H1 (cell line): Measurements from ENCODE around the gene TMEM130. TPM values are rescaled to one million over a fixed set of nuclear protein-coding genes. Genes with fewer than 3 reads are reported as not detected.

Experiments used
- CHD1 ChIP-seq: IDR thresholded peaks from 2 replicates; pipeline ENCODE4 v1.6.1; 2012; ENCODE audit warnings: low read depth, low read length, improper control_type of control experiment
- EGR1 ChIP-seq: IDR thresholded peaks from 2 replicates; pipeline ENCODE4 v1.6.1; 2011; ENCODE audit warnings: low read depth, low read length, borderline replicate concordance
- EP300 ChIP-seq, 2 experiments: IDR thresholded peaks; 1 replicate in 1 of 2; 2 replicates in 1 of 2; pipeline ENCODE4 v1.6.1; 2011 to 2012; ENCODE audit warnings: low read depth in 2 of 2, low read length in 2 of 2, mild to moderate bottlenecking in 2 of 2, borderline replicate concordance in 1 of 2, inconsistent platforms in 1 of 2, moderate library complexity in 1 of 2
- FOSL1 ChIP-seq: IDR thresholded peaks from 2 replicates; pipeline ENCODE4 v1.6.1; 2011; ENCODE audit warnings: mild to moderate bottlenecking, low read depth, low read length, moderate library complexity; ENCODE audit not compliant: insufficient read depth
- JUND ChIP-seq: IDR thresholded peaks from 2 replicates; pipeline ENCODE4 v1.6.1; 2011; ENCODE audit warnings: mild to moderate bottlenecking, improper control_type of control experiment, low read length
- NANOG ChIP-seq: IDR thresholded peaks from 2 replicates; pipeline ENCODE4 v1.6.1; 2011; ENCODE audit warnings: low read length, low read depth, mild to moderate bottlenecking, inconsistent platforms; ENCODE audit not compliant: insufficient read depth, poor library complexity, severe bottlenecking
- NRF1 ChIP-seq: IDR thresholded peaks from 2 replicates; pipeline ENCODE4 v1.6.1; 2011; ENCODE audit warnings: mild to moderate bottlenecking, low read depth, low read length, improper control_type of control experiment
- PHF8 ChIP-seq: fragments of 200-600 bp; sonication (generic); conservative IDR thresholded peaks from 2 replicates; pipeline ENCODE4 v1.7.1; 2012; ENCODE audit warnings: low read depth, mild to moderate bottlenecking, inconsistent platforms, low read length, moderate library complexity
- RXRA ChIP-seq: IDR thresholded peaks from 2 replicates; pipeline ENCODE4 v1.6.1; 2011; ENCODE audit warnings: low read depth, mild to moderate bottlenecking, low read length, moderate library complexity; ENCODE audit not compliant: insufficient read depth
- SRF ChIP-seq: IDR thresholded peaks from 2 replicates; pipeline ENCODE4 v1.6.1; 2011; ENCODE audit warnings: mild to moderate bottlenecking, low read depth, low read length, moderate library complexity
- TAF1 ChIP-seq: IDR thresholded peaks from 2 replicates; pipeline ENCODE4 v1.6.1; 2011; ENCODE audit warnings: mild to moderate bottlenecking, low read depth, low read length
- TCF12 ChIP-seq: IDR thresholded peaks from 2 replicates; pipeline ENCODE4 v1.6.1; 2011; ENCODE audit warnings: low read depth, mild to moderate bottlenecking, low read length
- polyA plus RNA-seq, 7 experiments: library from polyadenylated mRNA; depleted of rRNA in 3 of 7; stranded (reverse) in 5 of 7; unstranded in 2 of 7; fragments of >200 nt in 5 of 7; fragments of 200-250 nt in 2 of 7; gene quantifications; 1 replicate in 5 of 7; 2 replicates in 1 of 7; 4 replicates in 1 of 7; pipeline versions ENCODE4 v1.2.1 to v1.2.3, GENCODE V29; 2011 to 2013; ENCODE audit warnings: missing spikeins in 2 of 7, mixed read lengths in 2 of 7
- total RNA-seq: library from RNA; stranded (reverse); fragmentation: NEBNext Ultra II Directional; extraction: Animal tissue kit (Norgen Biotek cat#: 25700); gene quantifications from 2 replicates; pipeline ENCODE4 v1.2.1, GENCODE V29; 2021
- TF ChIP-seq, protein P1 (sequence below): IDR thresholded peaks from 2 replicates; pipeline ENCODE4 v1.6.1; 2012; ENCODE audit warnings: low read length, inconsistent platforms
- TF ChIP-seq, protein P2 (sequence below), 3 experiments: IDR thresholded peaks; 1 replicate in 2 of 3; 2 replicates in 1 of 3; pipeline versions ENCODE4 v1.5.1 to v1.6.1; 2011; ENCODE audit warnings: low read length in 3 of 3, mild to moderate bottlenecking in 3 of 3, inconsistent platforms in 2 of 3, low read depth in 1 of 3, moderate library complexity in 1 of 3; ENCODE audit not compliant: insufficient read depth in 1 of 3; ENCODE audit errors: control extremely low read depth in 1 of 3

Gene TMEM130
- total and polyA plus RNA-seq, 2 of the 8 experiments (the other 6 are each of a cell fraction or from before 2014, with no cell fraction given) = 2.9 to 6.6 TPM

DNA sequence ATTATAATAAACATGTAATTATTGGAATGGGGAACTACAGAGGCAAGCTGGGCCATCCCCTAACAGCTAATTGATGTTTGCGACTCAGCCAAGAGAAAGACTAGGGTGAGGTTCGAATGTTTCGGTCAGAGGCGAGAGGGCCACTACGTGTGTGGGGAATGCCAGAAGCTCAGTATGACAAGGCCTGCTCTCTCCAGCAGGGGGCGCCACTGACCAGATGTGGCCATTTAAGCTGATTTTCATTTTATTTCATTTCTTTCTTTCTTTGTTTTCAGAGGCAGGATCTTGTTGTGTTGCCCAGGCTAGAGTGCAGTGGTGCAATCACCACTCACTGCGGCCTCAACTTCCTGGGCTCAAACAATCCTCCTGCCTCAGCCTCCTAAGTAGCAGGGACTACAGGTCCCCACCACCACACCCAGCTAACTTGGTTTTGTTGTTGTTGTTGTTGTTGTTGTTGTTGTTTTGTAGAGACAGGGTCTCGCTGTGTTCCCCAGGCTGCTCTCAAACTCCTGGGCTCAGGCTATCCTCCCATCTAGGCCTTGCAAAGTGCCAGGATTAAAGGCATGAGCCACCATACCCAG lies 38.1 kb downstream of the TMEM130 start (continued):
- TF ChIP-seq NANOG (no peak), EGR1 (no peak), TCF12 (no peak), NRF1 (no peak), SRF (no peak), FOSL1 (no peak), PHF8 (no peak), JUND (no peak), CHD1 (no peak), TAF1 (no peak), RXRA (no peak), EP300 (IDR thresholded peaks at IDR 0.05; ENCODE audit: borderline replicate concordance in 1 of 2, low read depth in 2 of 2, low read length in 2 of 2) (no peak)
- TF ChIP-seq, protein P1, sequence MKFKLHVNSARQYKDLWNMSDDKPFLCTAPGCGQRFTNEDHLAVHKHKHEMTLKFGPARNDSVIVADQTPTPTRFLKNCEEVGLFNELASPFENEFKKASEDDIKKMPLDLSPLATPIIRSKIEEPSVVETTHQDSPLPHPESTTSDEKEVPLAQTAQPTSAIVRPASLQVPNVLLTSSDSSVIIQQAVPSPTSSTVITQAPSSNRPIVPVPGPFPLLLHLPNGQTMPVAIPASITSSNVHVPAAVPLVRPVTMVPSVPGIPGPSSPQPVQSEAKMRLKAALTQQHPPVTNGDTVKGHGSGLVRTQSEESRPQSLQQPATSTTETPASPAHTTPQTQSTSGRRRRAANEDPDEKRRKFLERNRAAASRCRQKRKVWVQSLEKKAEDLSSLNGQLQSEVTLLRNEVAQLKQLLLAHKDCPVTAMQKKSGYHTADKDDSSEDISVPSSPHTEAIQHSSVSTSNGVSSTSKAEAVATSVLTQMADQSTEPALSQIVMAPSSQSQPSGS = no peak
- TF ChIP-seq, protein P2, sequence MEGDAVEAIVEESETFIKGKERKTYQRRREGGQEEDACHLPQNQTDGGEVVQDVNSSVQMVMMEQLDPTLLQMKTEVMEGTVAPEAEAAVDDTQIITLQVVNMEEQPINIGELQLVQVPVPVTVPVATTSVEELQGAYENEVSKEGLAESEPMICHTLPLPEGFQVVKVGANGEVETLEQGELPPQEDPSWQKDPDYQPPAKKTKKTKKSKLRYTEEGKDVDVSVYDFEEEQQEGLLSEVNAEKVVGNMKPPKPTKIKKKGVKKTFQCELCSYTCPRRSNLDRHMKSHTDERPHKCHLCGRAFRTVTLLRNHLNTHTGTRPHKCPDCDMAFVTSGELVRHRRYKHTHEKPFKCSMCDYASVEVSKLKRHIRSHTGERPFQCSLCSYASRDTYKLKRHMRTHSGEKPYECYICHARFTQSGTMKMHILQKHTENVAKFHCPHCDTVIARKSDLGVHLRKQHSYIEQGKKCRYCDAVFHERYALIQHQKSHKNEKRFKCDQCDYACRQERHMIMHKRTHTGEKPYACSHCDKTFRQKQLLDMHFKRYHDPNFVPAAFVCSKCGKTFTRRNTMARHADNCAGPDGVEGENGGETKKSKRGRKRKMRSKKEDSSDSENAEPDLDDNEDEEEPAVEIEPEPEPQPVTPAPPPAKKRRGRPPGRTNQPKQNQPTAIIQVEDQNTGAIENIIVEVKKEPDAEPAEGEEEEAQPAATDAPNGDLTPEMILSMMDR (IDR thresholded peaks at IDR 0.05; ENCODE audit: control extremely low read depth in 1 of 3, insufficient read depth in 1 of 3, low read depth in 1 of 3, low read length in 3 of 3) = peak; percentile 61 to 85 (median 82)
